Measurements from ENCODE around the gene TUBG1.
"Not testable (repeated sequence)": the region's sequence is repeated elsewhere in the genome, so short reads cannot be mapped to it uniquely, and the experiment has no call there.

Gene TUBG1

GRCh38 chr17:42578282-42578869, 31.1 kb upstream of the TUBG1 start:
- DNase-seq (ENCODE audit: low read depth in 2 of 2): peak in 1 of 2 experiments; percentile 48

- no peak for DNase-seq (ENCODE audit: low read depth in 2 of 2)
Measured at GRCh38 chr17:42579794-42580551, 29.5 kb upstream of the TUBG1 start.

- no peak for DNase-seq (ENCODE audit: low read depth in 2 of 2)
Measured at GRCh38 chr17:42581744-42582270, 27.7 kb upstream of the TUBG1 start.

- no peak for DNase-seq (ENCODE audit: low read depth in 2 of 2)
Measured at GRCh38 chr17:42584880-42585279, 24.6 kb upstream of the TUBG1 start.

GRCh38 chr17:42585353-42585752, 24.1 kb upstream of the TUBG1 start:
- no peak for DNase-seq (ENCODE audit: low read depth in 2 of 2)

GRCh38 chr17:42586514-42587230, 22.8 kb upstream of the TUBG1 start:
- DNase-seq (ENCODE audit: low read depth in 2 of 2): no peak

- no peak for DNase-seq (ENCODE audit: low read depth in 2 of 2)
Measured at GRCh38 chr17:42590886-42591285, 18.6 kb upstream of the TUBG1 start.

GRCh38 chr17:42591411-42591810, 18.1 kb upstream of the TUBG1 start:
- DNase-seq (ENCODE audit: low read depth in 2 of 2): no peak

GRCh38 chr17:42596386-42596785, 13.1 kb upstream of the TUBG1 start:
- DNase-seq (ENCODE audit: low read depth in 2 of 2): no peak

GRCh38 chr17:42598905-42599304, 10.6 kb upstream of the TUBG1 start:
- no peak for DNase-seq (ENCODE audit: low read depth in 2 of 2)

- DNase-seq (ENCODE audit: low read depth in 2 of 2): no peak
Measured at GRCh38 chr17:42603318-42603717, 6.2 kb upstream of the TUBG1 start.

- no peak for DNase-seq (ENCODE audit: low read depth in 2 of 2)
Measured at GRCh38 chr17:42607769-42608168, 1.7 kb upstream of the TUBG1 start.

- DNase-seq (ENCODE audit: low read depth in 2 of 2): no peak
Measured at GRCh38 chr17:42608305-42609181, 940 bp upstream of the TUBG1 start.

- not testable (repeated sequence) for DNase-seq (ENCODE audit: low read depth in 2 of 2)
Measured at GRCh38 chr17:42609814-42610801, 625 bp downstream of the TUBG1 start.

GRCh38 chr17:42612013-42612412, 2.5 kb downstream of the TUBG1 start:
- no peak for DNase-seq (ENCODE audit: low read depth in 2 of 2)

GRCh38 chr17:42613699-42614295, 4.3 kb downstream of the TUBG1 start:
- DNase-seq (ENCODE audit: low read depth in 2 of 2): no peak

GRCh38 chr17:42617956-42618431, 8.5 kb downstream of the TUBG1 start:
- no peak for DNase-seq (ENCODE audit: low read depth in 2 of 2)

GRCh38 chr17:42618442-42619150, 9.1 kb downstream of the TUBG1 start:
- DNase-seq (ENCODE audit: low read depth in 2 of 2): no peak

- not testable (repeated sequence) for DNase-seq (ENCODE audit: low read depth in 2 of 2)
Measured at GRCh38 chr17:42621987-42622386, 12.5 kb downstream of the TUBG1 start.

Data from fibroblast of skin of left quadriceps (primary cell).